ENCODE measurements around the gene BRWD1.

BRWD1 gene

GRCh38 chr21:39215078-39215477 is 98.4 kb downstream of the BRWD1 start:
- no peak for ATAC-seq
- no peak for TF ChIP-seq ESRRG (CRISPR knock-in tag; IDR thresholded peaks at IDR 0.05)
- no peak for TF ChIP-seq POU6F1 (CRISPR knock-in tag; IDR thresholded peaks at IDR 0.05; ENCODE audit: borderline replicate concordance, low read depth)
- TF ChIP-seq BACH2 (CRISPR knock-in tag; IDR thresholded peaks at IDR 0.05; ENCODE audit: borderline replicate concordance) = no peak

GRCh38 chr21:39209334-39209688 is 104.1 kb downstream of the BRWD1 start:
- no peak for ATAC-seq
- TF ChIP-seq ZNF8 (CRISPR knock-in tag; IDR thresholded peaks at IDR 0.05) = no peak
- TF ChIP-seq TSHZ2 (CRISPR knock-in tag; IDR thresholded peaks at IDR 0.05) = no peak
- no peak for TF ChIP-seq TOX (CRISPR knock-in tag; IDR thresholded peaks at IDR 0.05; ENCODE audit: borderline replicate concordance)
- no peak for TF ChIP-seq TCF4 (CRISPR knock-in tag; IDR thresholded peaks at IDR 0.05; ENCODE audit: borderline replicate concordance)
- no peak for TF ChIP-seq ESRRG (CRISPR knock-in tag; IDR thresholded peaks at IDR 0.05)
- no peak for TF ChIP-seq CSDC2 (CRISPR knock-in tag; IDR thresholded peaks at IDR 0.05)
- TF ChIP-seq ZNF565 (CRISPR knock-in tag; conservative IDR thresholded peaks at IDR 0.05; ENCODE audit: low read depth) = no peak
- TF ChIP-seq ZFP30 (CRISPR knock-in tag; IDR thresholded peaks at IDR 0.05) = no peak
- no peak for TF ChIP-seq ZNF70 (CRISPR knock-in tag; IDR thresholded peaks at IDR 0.05)
- TF ChIP-seq SNAI2 (CRISPR knock-in tag; IDR thresholded peaks at IDR 0.05) = no peak
- TF ChIP-seq PPARA (CRISPR knock-in tag; IDR thresholded peaks at IDR 0.05; ENCODE audit: borderline replicate concordance) = no peak
- TF ChIP-seq ZFP3 (CRISPR knock-in tag; IDR thresholded peaks at IDR 0.05) = no peak
- no peak for TF ChIP-seq POU6F1 (CRISPR knock-in tag; IDR thresholded peaks at IDR 0.05; ENCODE audit: borderline replicate concordance, low read depth)
- TF ChIP-seq ISL1 (CRISPR knock-in tag; IDR thresholded peaks at IDR 0.05) = no peak

GRCh38 chr21:39208624-39209333 is 104.7 kb downstream of the BRWD1 start:
- no peak for ATAC-seq
- TF ChIP-seq ZC3H10 (CRISPR knock-in tag; IDR thresholded peaks at IDR 0.05) = no peak
- TF ChIP-seq ARNTL (CRISPR knock-in tag; IDR thresholded peaks at IDR 0.05; ENCODE audit: borderline replicate concordance, low read depth) = no peak
- no peak for TF ChIP-seq TCF4 (CRISPR knock-in tag; IDR thresholded peaks at IDR 0.05; ENCODE audit: borderline replicate concordance)
- no peak for TF ChIP-seq ZFP30 (CRISPR knock-in tag; IDR thresholded peaks at IDR 0.05)
- no peak for TF ChIP-seq PATZ1 (CRISPR knock-in tag; IDR thresholded peaks at IDR 0.05; ENCODE audit: borderline replicate concordance)
- TF ChIP-seq BACH2 (CRISPR knock-in tag; IDR thresholded peaks at IDR 0.05; ENCODE audit: borderline replicate concordance) = no peak
- TF ChIP-seq ZNF565 (CRISPR knock-in tag; conservative IDR thresholded peaks at IDR 0.05; ENCODE audit: low read depth) = no peak
- no peak for TF ChIP-seq ZNF8 (CRISPR knock-in tag; IDR thresholded peaks at IDR 0.05)
- no peak for TF ChIP-seq TSHZ2 (CRISPR knock-in tag; IDR thresholded peaks at IDR 0.05)
- no peak for TF ChIP-seq PPARA (CRISPR knock-in tag; IDR thresholded peaks at IDR 0.05; ENCODE audit: borderline replicate concordance)
- TF ChIP-seq POU6F1 (CRISPR knock-in tag; IDR thresholded peaks at IDR 0.05; ENCODE audit: borderline replicate concordance, low read depth) = no peak
- no peak for TF ChIP-seq CSDC2 (CRISPR knock-in tag; IDR thresholded peaks at IDR 0.05)
- no peak for TF ChIP-seq SNAI2 (CRISPR knock-in tag; IDR thresholded peaks at IDR 0.05)
- no peak for TF ChIP-seq OSR1 (CRISPR knock-in tag; IDR thresholded peaks at IDR 0.05)
- TF ChIP-seq ISL1 (CRISPR knock-in tag; IDR thresholded peaks at IDR 0.05) = no peak
- no peak for TF ChIP-seq ESRRG (CRISPR knock-in tag; IDR thresholded peaks at IDR 0.05)

Data from SK-N-SH treated with all-trans-retinoic acid at 6 μM for 48 hours (cell line).